Panc1 (cell line): Measurements from ENCODE around the gene IL1F10.

Source experiments
- CTCF ChIP-seq: fragments of 450-650 bp; IDR thresholded peaks from 2 replicates; pipeline ENCODE4 v1.5.1; 2017; ENCODE audit warnings: mild to moderate bottlenecking
- POLR2AphosphoS5 ChIP-seq: IDR thresholded peaks from 2 replicates; pipeline ENCODE4 v1.6.1; 2012; ENCODE audit warnings: mild to moderate bottlenecking, low read depth, low read length, moderate library complexity
- REST ChIP-seq, 2 experiments: IDR thresholded peaks; 2 replicates each; pipeline ENCODE4 v1.6.1; 2011 to 2012; ENCODE audit warnings: low read depth in 2 of 2, control low read depth in 1 of 2, low read length in 1 of 2, mild to moderate bottlenecking in 1 of 2, moderate library complexity in 1 of 2; ENCODE audit not compliant: insufficient read depth in 1 of 2
- SIN3A ChIP-seq: IDR thresholded peaks from 2 replicates; pipeline ENCODE4 v1.6.1; 2012; ENCODE audit warnings: low read depth, mild to moderate bottlenecking, low read length, moderate library complexity, borderline replicate concordance; ENCODE audit not compliant: insufficient read depth

- TF ChIP-seq CTCF (no peak), POLR2AphosphoS5 (no peak), REST (IDR thresholded peaks at IDR 0.05; ENCODE audit: insufficient read depth in 1 of 2, low read depth in 2 of 2, low read length in 1 of 2) (no peak), SIN3A (no peak)
Observed at GRCh38 chr2:113064898-113065297, 2.9 kb upstream of the IL1F10 start.
